Stimulated activated CD8-positive, alpha-beta memory T cell treated with anti-CD3 and anti-CD28 coated beads, Interleukin-12 subunit alpha, Interleukin-12 subunit beta, amount 100 ng/mL, for 1 hour (primary cell): ENCODE measurements around the gene HOXA5.

ENCODE experiments used
- DNase-seq: peaks from one replicate; pipeline ENCODE4 v3.0.0-alpha.2; 2020; ENCODE audit warnings: low read depth

Gene HOXA5

DNA sequence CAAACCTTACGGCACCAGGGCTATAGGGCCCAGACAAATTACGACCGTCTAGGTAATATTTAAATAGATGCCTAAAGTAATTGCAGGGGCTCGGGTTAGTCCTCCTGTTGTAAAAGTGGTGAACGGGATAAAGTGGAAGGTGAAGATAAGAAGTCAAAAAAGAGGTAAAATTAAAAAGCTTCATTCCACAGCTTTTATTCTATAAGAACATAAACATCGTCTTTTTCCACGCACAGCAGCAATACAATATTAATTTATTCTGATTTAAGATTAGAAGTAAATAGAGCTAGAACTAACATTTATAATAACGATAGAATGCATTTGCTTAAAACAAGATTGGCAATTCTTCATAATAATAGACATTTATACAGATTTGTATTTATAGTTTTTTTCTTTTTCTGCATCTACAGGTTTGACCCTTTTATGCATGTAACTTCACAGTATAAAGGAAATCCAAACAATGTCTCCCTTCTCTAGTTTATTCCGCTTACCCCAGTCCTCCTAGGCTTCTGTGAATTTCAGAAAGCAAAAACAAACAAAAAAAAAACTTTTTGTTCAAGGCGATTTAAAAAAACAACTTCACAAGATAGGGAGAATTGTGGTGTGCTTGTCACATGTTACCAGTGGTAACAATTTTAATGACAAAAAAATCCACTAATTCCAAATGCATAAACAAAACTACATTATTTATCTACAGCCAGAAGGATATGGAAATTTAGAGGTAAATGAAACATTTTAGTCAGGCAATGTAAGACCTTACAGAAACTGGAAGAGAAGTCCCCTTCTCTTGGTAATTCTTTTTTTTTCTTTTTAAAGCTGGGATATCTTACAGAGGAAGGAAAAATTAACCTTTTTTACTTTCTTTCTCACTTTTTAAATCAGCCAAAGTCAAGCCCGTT lies 27.2 kb upstream of the HOXA5 start:
- DNase-seq: no peak

DNA sequence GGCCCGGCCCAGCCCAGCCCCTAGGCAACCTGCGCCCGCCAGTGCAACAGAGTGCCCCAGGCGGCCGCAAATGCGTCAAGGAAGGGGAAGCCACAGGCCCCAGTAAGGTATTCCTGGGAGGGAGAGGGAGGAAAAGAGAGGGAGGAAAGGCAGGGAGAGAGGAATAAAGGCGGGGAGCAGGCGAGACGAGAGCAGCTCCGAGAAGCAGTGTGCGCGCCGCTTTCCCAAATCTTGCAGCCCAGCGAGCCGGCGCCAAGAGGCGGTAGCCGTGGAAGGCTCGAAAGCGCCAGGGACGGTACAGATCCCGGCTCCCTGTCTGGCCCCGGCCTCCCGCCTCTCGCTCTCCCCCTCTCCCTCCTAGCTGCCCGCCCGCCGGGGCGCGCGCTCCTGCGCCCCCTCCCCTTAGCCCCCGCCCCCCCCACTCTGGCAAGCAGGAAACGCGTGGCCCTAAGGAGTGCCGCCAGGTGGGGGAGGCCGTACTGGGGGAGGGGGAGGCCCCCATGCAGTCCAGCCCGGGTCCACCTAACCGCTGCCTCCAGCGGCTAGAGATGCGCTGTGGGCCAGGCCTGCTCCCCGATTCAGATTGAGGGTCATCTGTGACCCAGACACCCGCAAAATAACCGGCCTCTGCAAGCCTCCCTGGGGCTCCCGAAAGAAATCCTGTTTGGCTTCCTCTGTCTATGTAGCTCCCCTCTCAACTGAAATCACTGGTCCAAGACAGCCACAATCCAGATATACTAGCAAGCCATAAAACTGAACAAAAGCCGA lies 26.4 kb upstream of the HOXA5 start:
- DNase-seq: no peak

DNA sequence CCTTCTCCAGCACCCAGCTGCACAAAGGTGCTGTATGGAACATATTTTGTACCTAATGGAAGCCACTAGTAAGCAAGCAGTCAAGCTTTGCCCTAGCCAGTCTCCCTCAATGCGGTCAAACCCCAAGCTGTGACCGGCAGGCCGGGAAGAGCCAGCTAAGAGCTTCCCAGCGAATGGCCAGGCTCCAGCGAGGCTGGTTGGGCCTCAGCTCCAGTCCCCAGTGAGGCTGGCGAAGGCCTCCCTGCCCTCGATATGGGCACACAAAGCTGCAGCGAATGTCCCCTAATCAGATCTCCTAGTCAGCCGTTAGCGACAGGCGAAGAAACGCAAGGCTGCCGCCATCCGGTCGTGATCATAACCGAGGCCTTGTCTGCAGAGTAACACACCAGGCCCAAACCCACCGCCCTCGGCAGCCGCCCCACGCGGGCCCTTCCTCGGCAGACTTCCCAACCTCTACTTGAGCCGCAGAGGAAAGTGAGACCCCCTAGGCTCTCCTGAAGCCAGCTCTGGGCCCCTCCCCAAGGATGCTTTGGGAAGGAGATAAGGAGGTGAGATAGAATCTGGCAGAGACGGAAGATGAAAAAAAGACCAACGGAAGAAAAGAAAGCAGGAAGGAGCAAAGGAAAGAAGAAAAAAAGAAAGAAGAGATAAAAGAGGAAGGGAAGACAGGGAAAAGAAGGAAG lies 24.9 kb upstream of the HOXA5 start:
- DNase-seq: no peak

DNA sequence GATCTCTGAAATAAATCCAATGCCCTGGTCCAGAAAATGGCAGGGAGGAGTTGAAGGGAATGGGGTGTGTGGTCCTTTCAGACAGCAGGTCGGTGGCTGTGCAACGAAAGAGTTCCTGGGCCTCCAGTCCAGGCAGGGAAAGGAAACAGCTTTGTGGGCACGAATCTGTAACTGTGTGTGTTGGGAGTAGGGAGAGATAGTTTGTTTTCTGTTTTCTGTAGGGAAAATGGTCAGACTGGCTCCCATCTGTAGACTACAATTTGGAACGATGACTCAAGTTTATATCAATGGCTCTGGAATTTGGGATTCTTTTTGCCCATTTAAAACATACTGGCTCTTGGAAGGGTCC lies 24.4 kb upstream of the HOXA5 start:
- no peak for DNase-seq

DNA sequence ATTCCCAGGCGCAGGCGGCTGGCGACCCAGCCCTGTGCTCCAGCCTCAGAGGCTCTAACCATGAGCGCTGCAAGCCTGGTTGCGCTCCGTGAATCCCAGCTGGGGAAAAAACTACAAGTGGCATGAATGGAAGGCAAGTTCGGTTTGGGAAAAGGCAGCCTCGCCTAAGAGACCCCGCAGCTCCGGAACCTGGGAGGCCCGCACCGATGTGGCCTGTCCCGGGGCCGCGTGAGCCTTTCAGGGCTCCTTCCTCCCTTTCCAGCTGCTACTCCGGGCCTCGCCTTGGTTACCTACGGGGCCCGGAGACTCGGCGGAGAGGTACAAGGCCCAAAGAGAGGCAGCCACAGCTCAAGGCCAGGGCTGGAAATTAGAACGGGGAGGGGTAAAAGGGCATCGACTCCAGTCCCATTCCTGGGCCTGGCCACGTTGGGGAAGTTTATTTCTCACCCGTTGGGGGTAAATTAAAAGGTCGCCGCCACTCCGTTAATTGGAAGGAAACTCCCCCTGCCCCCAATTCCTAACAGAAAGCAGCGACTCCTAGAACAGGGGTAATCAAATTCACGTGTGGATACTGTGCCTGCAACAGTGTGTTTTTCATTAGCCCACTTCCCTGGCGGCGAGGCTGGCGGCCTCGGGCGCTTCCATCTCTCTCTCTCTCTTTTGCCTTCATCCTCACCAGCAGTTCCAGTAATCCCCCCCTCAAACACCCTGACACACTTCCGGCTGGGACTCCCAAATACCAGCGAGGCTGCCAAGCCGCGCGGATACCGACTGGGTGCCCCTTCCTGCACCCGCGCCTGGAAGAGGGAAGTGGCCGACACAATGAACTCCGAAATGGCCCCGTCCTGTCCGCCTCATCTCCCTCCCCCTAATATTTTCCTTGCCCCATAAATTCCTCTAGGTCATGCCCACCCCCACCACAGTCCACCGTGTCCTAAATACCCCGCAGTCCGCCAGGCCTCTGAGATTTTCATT lies 23.3 kb upstream of the HOXA5 start:
- no peak for DNase-seq

DNA sequence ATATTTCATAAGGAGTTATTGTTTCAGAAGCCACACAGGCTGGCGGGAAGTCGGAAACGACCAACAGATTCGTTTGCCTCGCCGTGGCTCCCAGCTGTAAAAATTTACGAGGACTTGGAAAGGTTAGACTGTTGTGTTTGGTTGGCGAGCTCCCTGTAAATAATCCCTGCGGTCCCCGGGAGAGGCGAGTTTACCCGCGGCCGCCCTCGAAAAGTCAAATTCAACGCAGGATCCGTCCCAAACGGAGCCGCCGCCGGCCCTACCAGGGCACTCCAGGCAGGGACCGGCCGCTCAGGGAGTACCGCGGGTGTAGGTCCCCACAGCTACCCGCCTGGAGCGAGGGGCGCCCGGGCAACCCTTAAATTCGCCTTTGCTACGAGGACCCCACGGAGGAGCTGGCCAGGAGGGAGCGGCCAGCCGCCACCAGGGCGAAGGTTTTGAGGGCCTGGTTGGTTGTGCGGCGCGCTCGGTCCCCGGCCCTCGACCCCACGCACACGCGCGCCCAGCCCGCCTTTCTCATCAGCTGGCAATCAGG lies 22.6 kb upstream of the HOXA5 start:
- no peak for DNase-seq

DNA sequence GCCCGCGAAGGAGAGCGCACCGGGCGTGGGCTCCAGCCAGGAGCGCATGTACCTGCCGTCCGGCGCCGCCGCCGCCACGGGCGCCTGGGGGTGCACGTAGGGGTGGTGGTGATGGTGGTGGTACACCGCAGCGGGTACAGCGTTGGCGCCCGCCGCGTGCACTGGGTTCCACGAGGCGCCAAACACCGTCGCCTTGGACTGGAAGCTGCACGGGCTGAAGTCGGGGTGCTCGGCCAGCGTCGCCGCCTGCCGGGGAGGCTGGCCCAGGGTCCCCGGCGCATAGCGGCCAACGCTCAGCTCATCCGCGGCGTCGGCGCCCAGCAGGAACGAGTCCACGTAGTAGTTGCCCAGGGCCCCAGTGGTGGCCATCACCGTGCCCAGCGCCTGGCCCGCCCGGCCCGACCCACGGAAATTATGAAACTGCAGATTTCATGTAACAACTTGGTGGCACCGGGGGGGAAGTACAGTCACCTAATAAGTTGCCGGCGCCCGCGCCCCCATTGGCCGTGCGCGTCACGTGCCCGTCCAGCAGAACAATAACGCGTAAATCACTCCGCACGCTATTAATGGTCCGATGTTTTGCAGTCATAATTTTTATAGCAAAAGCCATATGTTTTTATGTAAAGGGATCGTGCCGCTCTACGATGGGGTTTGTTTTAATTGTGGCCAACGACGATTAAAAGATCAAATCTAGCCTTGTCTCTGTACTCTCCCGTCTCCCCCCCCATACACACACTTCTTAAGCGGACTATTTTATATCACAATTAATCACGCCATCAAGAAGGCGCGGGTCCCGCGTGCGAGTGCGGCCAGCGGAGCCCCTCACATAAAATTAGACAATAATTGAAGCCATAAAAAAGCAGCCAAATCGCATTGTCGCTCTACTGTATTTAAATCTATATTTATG lies 21.9 kb upstream of the HOXA5 start, which contains the start of gene HOXA9:
TSS of gene HOXA9 (minus strand) at position 449 of the 907 bp plus-strand sequence. CDS start at position 369, 80 bp downstream.
- no peak for DNase-seq

DNA sequence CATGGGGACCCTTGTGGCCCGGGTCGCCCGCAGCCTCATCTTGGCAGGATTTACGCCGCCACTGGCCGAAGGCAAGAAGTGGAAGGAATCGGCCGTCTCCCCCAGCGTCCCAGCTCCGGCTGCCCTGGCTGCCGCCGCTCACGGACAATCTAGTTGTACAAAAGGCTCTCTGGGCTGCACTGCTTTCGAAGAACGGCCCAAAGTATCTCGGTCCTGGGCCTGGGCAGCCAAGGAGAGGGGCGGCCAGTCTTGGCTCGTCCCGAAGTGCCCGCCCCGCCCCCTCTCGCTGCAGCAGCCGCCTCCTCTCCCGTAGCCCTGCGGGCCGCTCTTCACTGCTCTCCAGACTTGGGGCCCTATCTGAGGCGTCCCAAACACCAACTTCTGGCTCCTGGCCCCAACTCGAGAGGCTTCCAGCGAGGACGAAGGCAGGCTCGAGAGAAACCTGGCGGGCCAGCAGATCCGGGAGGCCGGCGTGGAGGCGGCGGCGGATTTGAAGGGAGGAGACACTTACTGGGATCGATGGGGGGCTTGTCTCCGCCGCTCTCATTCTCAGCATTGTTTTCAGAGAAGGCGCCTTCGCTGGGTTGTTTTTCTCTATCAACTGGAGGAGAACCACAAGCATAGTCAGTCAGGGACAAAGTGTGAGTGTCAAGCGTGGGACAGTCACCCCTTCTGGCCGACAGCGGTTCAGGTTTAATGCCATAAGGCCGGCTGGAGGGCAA lies 21.0 kb upstream of the HOXA5 start:
- no peak for DNase-seq

DNA sequence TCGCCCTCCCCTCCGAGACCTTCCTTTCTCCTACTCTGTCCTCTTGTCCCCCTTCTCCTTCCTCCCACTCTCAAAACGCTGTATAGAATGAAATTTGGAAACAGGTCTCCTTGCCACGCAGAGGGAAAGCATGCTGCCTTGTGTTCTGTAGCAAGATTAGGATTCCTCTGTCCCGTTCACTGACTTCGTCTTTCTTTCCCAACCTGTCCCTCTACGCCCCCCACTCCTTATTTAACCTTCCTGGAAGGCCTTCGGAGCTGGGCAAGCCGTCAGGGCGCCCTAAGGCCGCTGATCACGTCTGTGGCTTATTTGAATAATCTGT lies 20.5 kb upstream of the HOXA5 start:
- no peak for DNase-seq

DNA sequence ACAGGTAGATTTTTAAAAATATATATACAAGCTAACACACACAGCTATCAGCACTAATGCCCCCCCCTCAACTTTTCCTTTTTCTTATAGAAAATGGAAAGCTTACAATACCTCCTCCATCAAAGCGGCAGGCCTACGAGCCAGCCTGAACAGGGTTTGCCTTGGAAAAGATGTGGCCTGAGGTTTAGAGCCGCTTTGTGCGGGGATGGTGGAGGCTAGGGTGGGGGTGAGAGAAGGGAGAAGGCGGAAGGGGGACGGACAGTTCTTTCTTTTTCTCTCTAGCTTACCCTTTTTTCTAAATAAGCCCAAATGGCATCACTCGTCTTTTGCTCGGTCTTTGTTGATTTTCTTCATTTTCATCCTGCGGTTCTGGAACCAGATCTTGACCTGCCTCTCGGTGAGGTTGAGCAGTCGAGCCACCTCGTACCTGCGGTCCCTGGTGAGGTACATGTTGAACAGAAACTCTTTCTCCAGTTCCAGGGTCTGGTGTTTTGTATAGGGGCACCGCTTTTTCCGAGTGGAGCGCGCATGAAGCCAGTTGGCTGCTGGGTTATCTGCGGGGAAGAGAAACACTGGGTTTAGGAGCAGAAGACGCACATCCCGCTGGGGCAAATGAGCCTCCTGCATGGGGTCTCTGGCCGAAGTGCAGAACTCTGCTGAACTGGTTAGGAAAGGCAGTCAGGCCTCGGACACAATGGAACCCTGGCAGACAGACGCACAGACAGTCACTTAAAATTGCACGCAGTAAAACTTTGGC lies 20.0 kb upstream of the HOXA5 start:
- DNase-seq: no peak

DNA sequence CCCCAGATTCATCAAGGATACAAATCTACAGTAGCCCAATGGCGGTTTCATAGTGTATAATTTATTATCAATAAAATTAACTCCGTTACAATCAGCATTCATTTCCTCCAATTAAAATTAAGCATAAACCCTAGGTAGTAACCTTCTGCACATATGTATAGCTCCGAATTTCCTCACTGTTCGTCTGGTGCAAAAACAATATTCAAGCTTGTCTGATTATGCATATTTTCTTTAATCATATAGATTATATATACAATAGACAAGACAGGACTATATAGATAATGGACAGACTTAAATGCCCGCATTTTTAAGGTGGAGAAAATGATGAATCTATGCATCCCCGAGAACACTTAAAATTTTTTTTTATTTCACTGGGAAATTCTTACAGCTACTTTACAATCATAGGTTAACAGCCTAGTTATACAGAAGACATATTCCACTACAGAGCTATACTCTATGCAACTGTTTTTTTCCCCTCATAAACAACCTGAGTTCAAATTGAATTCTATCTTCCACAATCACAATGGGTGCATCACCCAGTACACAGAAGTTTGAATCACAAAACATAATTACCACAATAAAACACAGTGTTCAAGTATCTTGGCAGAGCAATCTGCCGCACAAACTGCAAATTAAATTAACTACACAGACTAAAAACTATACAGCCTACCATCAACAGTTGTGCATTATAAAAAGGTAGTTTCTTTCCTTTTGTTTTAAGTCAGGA lies 19.2 kb upstream of the HOXA5 start:
- DNase-seq: no peak

DNA sequence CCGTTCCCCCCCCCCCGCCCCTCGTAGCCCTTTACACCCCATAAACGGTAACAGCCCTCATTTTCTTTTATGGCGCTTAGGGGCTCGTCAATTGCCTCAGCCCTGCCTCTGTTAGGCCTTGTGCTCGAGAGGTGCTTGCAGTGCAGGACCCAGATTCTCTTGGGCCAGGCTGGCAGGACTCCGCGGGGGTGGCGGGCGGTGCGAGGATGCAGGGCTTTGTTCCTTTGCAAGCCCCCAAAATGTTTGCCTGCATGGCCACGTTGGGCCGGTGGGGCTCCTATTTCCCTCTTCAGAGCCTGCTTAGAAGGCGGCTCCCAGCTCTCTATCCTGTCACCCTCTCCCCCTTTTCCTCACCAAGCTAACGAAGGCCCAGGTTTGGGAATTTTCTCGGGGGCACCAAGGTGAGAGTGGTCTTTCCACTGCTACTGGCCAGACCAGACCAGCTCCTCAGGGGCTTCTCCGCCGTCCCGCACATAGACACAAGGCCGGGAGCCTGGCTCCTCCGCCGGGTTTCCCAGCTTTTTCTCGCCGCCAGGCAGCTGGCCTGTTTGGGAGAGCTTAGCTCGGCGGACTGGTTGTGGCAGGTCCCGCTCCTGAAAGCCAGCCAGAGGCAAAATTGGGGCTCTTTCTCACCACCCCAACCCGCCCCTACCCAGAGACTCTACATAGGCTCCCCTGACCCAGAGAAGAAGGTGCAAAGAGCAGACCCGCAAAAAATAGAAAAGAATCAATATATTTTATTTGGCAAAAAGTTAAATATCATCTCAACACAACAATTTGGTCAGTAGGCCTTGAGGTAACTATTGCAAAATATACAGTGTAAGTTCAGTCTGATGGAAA lies 18.5 kb upstream of the HOXA5 start:
- DNase-seq: no peak

DNA sequence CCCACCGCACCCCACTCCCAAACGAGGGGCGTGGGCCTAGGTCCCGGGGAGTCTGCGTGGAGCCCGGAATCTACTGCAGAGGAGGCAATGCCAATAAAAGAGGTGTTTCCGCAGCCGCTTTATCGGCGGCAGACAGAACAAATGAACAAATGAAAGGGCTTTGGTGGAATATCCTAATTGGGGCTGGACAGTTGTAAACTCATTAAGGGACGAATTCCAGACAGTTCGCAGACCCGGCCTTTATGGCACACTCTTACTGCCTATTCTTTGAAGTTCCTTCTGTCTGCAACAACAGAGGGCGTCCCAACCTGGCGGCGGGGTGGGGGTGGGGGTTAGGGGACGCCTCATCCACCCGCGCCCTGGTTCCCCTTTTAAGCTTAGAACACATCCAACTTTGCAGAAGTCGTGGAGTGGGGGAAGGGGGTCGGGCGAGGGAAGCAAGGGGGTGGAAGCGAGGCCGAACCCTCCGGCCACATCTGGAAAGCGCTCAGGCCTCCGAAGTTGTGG lies 17.8 kb upstream of the HOXA5 start:
- no peak for DNase-seq

DNA sequence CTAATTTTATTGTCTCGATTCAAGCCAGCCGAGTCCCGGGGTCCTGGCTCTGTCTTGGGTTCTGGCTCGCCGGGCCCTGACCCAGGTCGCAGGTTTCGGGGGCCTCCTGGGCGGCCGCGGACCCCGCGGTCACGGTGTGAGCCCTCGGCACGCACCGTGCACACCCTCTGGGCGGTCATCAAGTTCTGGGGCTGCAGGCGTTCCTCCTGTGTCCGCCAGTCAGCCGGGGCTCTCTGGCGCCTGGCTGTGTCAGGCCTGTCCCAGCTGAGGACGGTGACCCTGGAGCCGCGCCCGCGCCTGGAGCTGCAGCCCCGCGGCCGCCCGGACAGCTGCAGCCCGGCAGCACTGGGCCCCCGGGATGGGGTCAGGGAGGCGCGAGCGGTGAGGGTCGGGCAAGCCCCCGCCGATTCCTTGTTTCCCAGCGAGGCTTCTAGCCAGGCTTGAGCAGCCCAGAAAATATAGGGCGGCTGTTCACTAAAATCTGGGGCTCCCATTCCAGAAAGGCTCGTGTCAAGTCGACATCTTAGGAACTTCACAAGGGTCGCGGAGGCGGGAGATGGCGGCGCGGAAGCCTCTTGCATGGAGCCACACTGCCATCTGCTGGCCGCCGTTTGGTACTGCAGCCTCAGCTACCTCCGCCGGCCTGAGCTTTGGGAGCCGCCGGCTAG lies 17.2 kb upstream of the HOXA5 start:
- DNase-seq: peak; percentile 80

DNA sequence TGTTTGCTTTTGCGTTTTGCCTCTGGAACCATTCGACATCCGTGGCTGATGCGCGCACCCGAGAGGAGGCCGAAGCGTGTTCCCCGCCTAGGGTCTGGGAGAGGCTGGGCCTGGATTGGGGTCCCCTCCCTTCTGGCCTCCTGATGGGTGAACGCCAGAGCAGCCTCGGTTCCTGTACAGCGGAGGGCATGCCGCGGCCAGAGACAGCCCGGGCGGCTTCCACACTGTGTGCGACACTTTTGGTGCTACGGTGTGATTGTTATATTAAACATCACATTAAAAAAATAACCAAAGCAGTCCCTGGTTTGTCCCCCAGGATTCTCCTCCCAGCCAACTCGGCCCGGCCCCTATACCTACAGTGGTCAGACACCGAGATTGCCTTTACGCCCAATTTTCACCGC lies 16.7 kb upstream of the HOXA5 start:
- DNase-seq: no peak
